Parathyroid adenoma (tissue), 2 donors: ENCODE measurements around the gene RASL12.

Experiments
- H2AFZ ChIP-seq: fragments of 300-600 bp; sonication (generic); one replicate; pipeline ENCODE4 v1.7.0; 2017; ENCODE audit warnings: antibody characterized with exemption, mild to moderate bottlenecking
- H3K27ac ChIP-seq: fragments of 300-600 bp; sonication (generic); one replicate; pipeline ENCODE4 v1.7.0; 2017
- H3K27me3 ChIP-seq: fragments of 300-600 bp; sonication (generic); one replicate; pipeline ENCODE4 v1.7.0; 2017; ENCODE audit warnings: low read length; ENCODE audit not compliant: control insufficient read depth, insufficient read depth
- H3K36me3 ChIP-seq: fragments of 300-600 bp; sonication (generic); one replicate; pipeline ENCODE4 v1.7.0; 2017; ENCODE audit warnings: low read length; ENCODE audit not compliant: control insufficient read depth, insufficient read depth
- H3K4me1 ChIP-seq: fragments of 300-600 bp; sonication (generic); one replicate; pipeline ENCODE4 v1.7.0; 2017; ENCODE audit warnings: control low read depth
- H3K4me2 ChIP-seq: fragments of 300-600 bp; sonication (generic); one replicate; pipeline ENCODE4 v1.7.0; 2017; ENCODE audit warnings: low read length
- H3K4me3 ChIP-seq: fragments of 300-600 bp; sonication (generic); one replicate; pipeline ENCODE4 v1.7.0; 2017; ENCODE audit warnings: low read depth, low read length
- H3K79me2 ChIP-seq: fragments of 300-600 bp; sonication (generic); one replicate; pipeline ENCODE4 v1.7.0; 2017; ENCODE audit warnings: control low read depth
- H3K9ac ChIP-seq: fragments of 300-600 bp; sonication (generic); one replicate; pipeline ENCODE4 v1.7.0; 2017; ENCODE audit warnings: mild to moderate bottlenecking
- H3K9me3 ChIP-seq: fragments of 300-600 bp; sonication (generic); one replicate; pipeline ENCODE4 v1.7.0; 2017; ENCODE audit warnings: low read length; ENCODE audit not compliant: control insufficient read depth
- CTCF ChIP-seq: fragments of 300-600 bp; sonication (generic); IDR thresholded peaks from one replicate; pipeline ENCODE4 v1.7.0; 2017; ENCODE audit warnings: antibody characterized with exemption, mild to moderate bottlenecking
- donor health status: primary hyperparathyroidism.

The RASL12 gene

DNA sequence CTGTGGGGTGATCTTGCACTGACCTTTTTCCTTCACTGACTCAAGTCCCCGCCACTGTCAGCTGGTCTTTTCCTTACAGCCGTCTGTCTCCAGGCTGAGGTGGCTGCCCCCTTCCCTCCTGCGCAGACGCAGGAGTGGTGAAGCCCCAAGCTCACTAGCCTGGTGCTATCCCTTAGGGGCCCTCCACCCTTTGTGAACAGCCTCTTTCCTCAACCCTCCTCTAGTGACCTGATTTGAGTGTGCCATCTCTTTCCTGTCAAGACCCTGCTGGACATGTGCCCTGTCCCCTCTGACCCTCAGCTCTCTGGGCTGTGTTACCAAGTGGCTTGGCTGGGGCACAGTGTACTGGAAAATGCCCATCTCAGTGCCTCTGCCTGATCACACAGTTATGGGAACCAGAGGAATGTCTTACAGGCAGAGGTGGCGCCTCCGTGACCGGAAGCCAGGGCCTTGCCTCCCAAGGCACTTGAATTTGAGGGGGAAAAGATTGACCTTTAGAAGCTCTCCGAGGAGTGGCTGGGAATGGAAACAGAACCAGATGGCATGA, 17.5 kb upstream of the RASL12 start:
- Histone ChIP-seq H3K27me3 (no peaks in the 10 kb centered on the region), H2AFZ (no peak overlapping the region), H3K27ac (no peak overlapping the region), H3K36me3 (no peaks in the 10 kb centered on the region), H3K9me3 (no peaks in the 10 kb centered on the region), H3K4me1 (peaks cover 5% of the 10 kb centered on the region), H3K79me2 (no peaks in the 10 kb centered on the region), H3K4me3 (no peak overlapping the region), H3K9ac (no peak overlapping the region), H3K4me2 (no peak overlapping the region)
- no peak for TF ChIP-seq CTCF

- Histone ChIP-seq H3K4me1 (peaks cover 5% of the 10 kb centered on the region), H3K4me3 (no peak overlapping the region), H3K27me3 (no peaks in the 10 kb centered on the region), H3K79me2 (no peaks in the 10 kb centered on the region), H3K36me3 (no peaks in the 10 kb centered on the region), H3K9me3 (no peaks in the 10 kb centered on the region), H3K27ac (no peak overlapping the region), H3K9ac (no peak overlapping the region), H2AFZ (no peak overlapping the region), H3K4me2 (no peak overlapping the region)
- TF ChIP-seq CTCF: no peak
These were observed 16.9 kb upstream of the RASL12 start for GRCh38 chr15:65084500-65085206.

DNA sequence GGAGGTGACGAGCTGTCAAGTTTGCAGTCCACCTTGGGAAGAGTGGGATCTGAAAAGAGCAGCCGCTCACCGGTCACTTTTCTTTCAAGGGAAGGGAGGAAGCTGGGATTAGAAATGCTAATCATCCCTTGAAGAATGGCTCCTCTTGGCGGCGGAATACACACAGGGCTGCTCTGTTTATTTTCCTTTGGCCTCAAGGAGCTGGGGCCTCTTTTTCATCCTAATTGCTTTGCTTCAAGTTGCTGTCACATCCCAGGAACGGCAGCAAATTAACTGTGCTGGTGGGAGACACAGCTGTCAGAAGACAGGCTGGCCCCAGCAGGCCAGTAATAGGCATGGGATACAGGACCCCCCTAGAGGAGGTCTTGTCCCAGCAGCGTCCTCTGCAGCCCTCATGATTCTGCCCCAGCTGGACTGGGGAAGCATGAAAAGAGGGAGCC, 15.5 kb upstream of the RASL12 start:
- Histone ChIP-seq H3K4me1 (peaks cover 5% of the 10 kb centered on the region), H3K9me3 (no peaks in the 10 kb centered on the region), H3K27me3 (no peaks in the 10 kb centered on the region), H3K36me3 (no peaks in the 10 kb centered on the region), H3K9ac (no peak overlapping the region), H3K4me3 (no peak overlapping the region), H2AFZ (no peak overlapping the region), H3K27ac (no peak overlapping the region), H3K79me2 (no peaks in the 10 kb centered on the region), H3K4me2 (no peak overlapping the region)
- TF ChIP-seq CTCF: no peak

GRCh38 chr15:65082303-65082953, 14.6 kb upstream of the RASL12 start:
- H3K27me3 ChIP-seq: no peaks in the 10 kb centered on the region
- H3K36me3 ChIP-seq: no peaks in the 10 kb centered on the region
- no peak for TF ChIP-seq CTCF
- H3K4me2 ChIP-seq: no peak overlapping the region
- H3K9me3 ChIP-seq: no peaks in the 10 kb centered on the region
- no peak overlapping the region for H3K4me3 ChIP-seq
- peaks cover 5% of the 10 kb centered on the region for H3K4me1 ChIP-seq
- no peak overlapping the region for H3K27ac ChIP-seq
- no peak overlapping the region for H2AFZ ChIP-seq
- no peak overlapping the region for H3K9ac ChIP-seq
- H3K79me2 ChIP-seq: no peaks in the 10 kb centered on the region
